ENCODE data around the gene HLA-E. TPM values are rescaled to one million over a fixed set of nuclear protein-coding genes. Genes with fewer than 3 reads are reported as not detected.

Gene HLA-E
- 600 and 658 TPM in 2 replicates for total RNA-seq

DNA sequence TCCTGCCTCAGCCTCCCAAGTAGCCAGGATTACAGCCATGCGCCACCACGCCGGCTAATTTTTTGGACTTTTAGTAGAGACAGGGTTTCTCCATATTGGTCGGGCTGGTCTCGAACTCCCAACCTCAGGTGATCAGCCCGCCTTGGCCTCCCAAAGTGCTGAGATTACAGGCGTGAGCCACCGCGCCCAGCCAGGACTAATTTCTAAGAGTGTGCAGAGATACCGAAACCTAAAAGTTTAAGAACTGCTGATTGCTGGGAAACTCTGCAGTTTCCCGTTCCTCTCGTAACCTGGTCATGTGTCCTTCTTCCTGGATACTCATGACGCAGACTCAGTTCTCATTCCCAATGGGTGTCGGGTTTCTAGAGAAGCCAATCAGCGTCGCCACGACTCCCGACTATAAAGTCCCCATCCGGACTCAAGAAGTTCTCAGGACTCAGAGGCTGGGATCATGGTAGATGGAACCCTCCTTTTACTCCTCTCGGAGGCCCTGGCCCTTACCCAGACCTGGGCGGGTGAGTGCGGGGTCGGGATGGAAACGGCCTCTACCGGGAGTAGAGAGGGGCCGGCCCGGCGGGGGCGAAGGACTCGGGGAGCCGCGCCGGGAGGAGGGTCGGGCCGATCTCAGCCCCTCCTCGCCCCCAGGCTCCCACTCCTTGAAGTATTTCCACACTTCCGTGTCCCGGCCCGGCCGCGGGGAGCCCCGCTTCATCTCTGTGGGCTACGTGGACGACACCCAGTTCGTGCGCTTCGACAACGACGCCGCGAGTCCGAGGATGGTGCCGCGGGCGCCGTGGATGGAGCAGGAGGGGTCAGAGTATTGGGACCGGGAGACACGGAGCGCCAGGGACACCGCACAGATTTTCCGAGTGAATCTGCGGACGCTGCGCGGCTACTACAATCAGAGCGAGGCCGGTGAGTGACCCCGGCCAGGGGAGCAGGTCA lies at the start of gene HLA-E:
Gene HLA-E, plus strand, starts transcription at position 429 of the 945 bp plus-strand sequence. Its CDS starts 23 bp downstream, at position 452.

Other genes starting within 250 kb of the HLA-E start
- 6.3 and 8.8 TPM in 2 replicates for gene TRIM39, start 162.6 kb upstream of the HLA-E start, total RNA-seq
- 15.1 and 18.3 TPM in 2 replicates for gene RPP21, start 144.4 kb upstream of the HLA-E start, total RNA-seq
- 32.9 and 48.9 TPM in 2 replicates for gene GNL1, start 67.0 kb downstream of the HLA-E start, total RNA-seq
- gene PRR3, start 67.8 kb downstream of the HLA-E start, total RNA-seq: 1.3 and 3.2 TPM in 2 replicates
- gene ABCF1, start 81.9 kb downstream of the HLA-E start, total RNA-seq: 29.3 and 71.2 TPM in 2 replicates
- gene PPP1R10, start 127.7 kb downstream of the HLA-E start, total RNA-seq: 11.5 and 14.7 TPM in 2 replicates
- gene MRPS18B, start 128.3 kb downstream of the HLA-E start, total RNA-seq: 25.9 and 46.6 TPM in 2 replicates
- gene ATAT1, start 137.4 kb downstream of the HLA-E start, total RNA-seq: 2.4 and 6.8 TPM in 2 replicates
- gene C6orf136, start 157.6 kb downstream of the HLA-E start, total RNA-seq: 1.8 and 2.5 TPM in 2 replicates
- 34.0 and 45.1 TPM in 2 replicates for gene DHX16, start 183.5 kb downstream of the HLA-E start, total RNA-seq
- gene PPP1R18, start 197.1 kb downstream of the HLA-E start, total RNA-seq: 47.6 and 53.7 TPM in 2 replicates
- gene NRM, start 201.5 kb downstream of the HLA-E start, total RNA-seq: 2.4 and 3.1 TPM in 2 replicates
- gene MDC1, start 227.8 kb downstream of the HLA-E start, total RNA-seq: 5.0 and 11.0 TPM in 2 replicates
- gene TUBB, start 230.8 kb downstream of the HLA-E start, total RNA-seq: 319 and 527 TPM in 2 replicates